HCT116 (cell line): ENCODE measurements around the gene SAMD13. TPM values are rescaled to one million over a fixed set of nuclear protein-coding genes. Genes with fewer than 3 reads are reported as not detected.
A peak's percentile ranks its signal among the peaks of the same experiment; 100 is the strongest.

Source experiments
- ATAC-seq: fragments of 200-7000 bp; cut with Tn5 transposase; 2 replicates; pipeline ENCODE4 v1.9.1; 2020; ENCODE audit warnings: mild to moderate bottlenecking, moderate library complexity
- BruUV-seq: library from RNA; stranded (reverse); fragments of 400-500 nt; replicated peaks from 2 replicates; lab custom pipeline; 2021; lab: Mats Ljungman, UMichigan
- CTCF ChIA-PET: fragments of 300-600 bp; sonication (Branson Sonifier 250); formaldehyde crosslinking; loops from one replicate; lab custom pipeline; 2021; ENCODE audit warnings: antibody characterized with exemption; lab: Charles Lee
- POLR2A ChIA-PET: fragments of 300-600, 350-600 bp; sonication (Branson Sonifier 250); formaldehyde crosslinking; loops from one replicate; lab custom pipeline; 2021; ENCODE audit warnings: antibody characterized with exemption; lab: Charles Lee
- RAD21 ChIA-PET, 2 experiments: fragments of 300-600 bp; sonication (Branson Sonifier 250); formaldehyde crosslinking; loops; one replicate each; lab custom pipeline; 2023; ENCODE audit warnings: low total read pairs in 2 of 2; ENCODE audit not compliant: uncharacterized antibody in 2 of 2, unreplicated experiment in 2 of 2, low non-redundant PET in 1 of 2; lab: Charles Lee
- DNase-seq: peaks from one replicate; pipeline ENCODE4 v3.0.0-alpha.2; 2010; ENCODE audit warnings: low read depth, low spot score
- H2AFZ ChIP-seq: fragments of 200-600 bp; shearing (Covaris generic), sonication (generic); 2 replicates; pipeline ENCODE4 v1.6.1; 2017; ENCODE audit warnings: low read depth, mixed run types, mixed read lengths, antibody characterized with exemption, low read length; ENCODE audit not compliant: poor library complexity, severe bottlenecking
- H3K27ac ChIP-seq: 2 replicates; pipeline ENCODE4 v1.5.1; 2012; ENCODE audit warnings: low read depth, low read length
- H3K27me3 ChIP-seq: fragments of 200-600 bp; sonication (generic); 2 replicates; pipeline ENCODE4 v1.6.1; 2016; ENCODE audit warnings: mixed run types, low read length, mixed read lengths; ENCODE audit not compliant: insufficient read depth
- H3K36me3 ChIP-seq, 2 experiments: fragments of 200-500 bp in 1 of 2; fragments of 200-600 bp in 1 of 2; sonication (Bioruptor generic) in 1 of 2; sonication (generic) in 1 of 2; 2 replicates each; pipeline versions ENCODE4 v1.5.1 to v1.6.1; 2014 to 2016; ENCODE audit warnings: low read length in 2 of 2, inconsistent platforms in 1 of 2, mixed read lengths in 1 of 2, mixed run types in 1 of 2; ENCODE audit not compliant: insufficient read depth in 2 of 2, control insufficient read depth in 1 of 2
- H3K4me1 ChIP-seq, 2 experiments: fragments of 200-600 bp in 1 of 2; sonication (generic) in 1 of 2; 2 replicates each; pipeline versions ENCODE4 v1.5.1 to v1.6.1; 2012 to 2017; ENCODE audit warnings: low read length in 2 of 2, inconsistent platforms in 1 of 2, mild to moderate bottlenecking in 1 of 2, mixed read lengths in 1 of 2, mixed run types in 1 of 2, moderate library complexity in 1 of 2; ENCODE audit not compliant: insufficient read depth in 2 of 2, control insufficient read depth in 1 of 2
- H3K4me2 ChIP-seq: fragments of 200-600 bp; sonication (generic); 2 replicates; pipeline ENCODE4 v1.6.1; 2017; ENCODE audit warnings: mixed run types, low read length, mixed read lengths
- H3K4me3 ChIP-seq, 2 experiments: fragments of 200-600 bp in 1 of 2; sonication (generic) in 1 of 2; replicated peaks in 1 of 2; 2 replicates each; pipeline ENCODE4 v1.5.1; 2011 to 2016; ENCODE audit warnings: low read length in 2 of 2, control low read depth in 1 of 2, low read depth in 1 of 2, mild to moderate bottlenecking in 1 of 2, mixed read lengths in 1 of 2, mixed run types in 1 of 2
- H3K79me2 ChIP-seq: fragments of 200-600 bp; sonication (generic); 2 replicates; pipeline ENCODE4 v1.6.1; 2017; ENCODE audit warnings: mild to moderate bottlenecking, mixed run types, low read length, moderate library complexity, mixed read lengths; ENCODE audit not compliant: insufficient read depth
- H3K9ac ChIP-seq: fragments of 200-600 bp; sonication (generic); 2 replicates; pipeline ENCODE4 v1.6.1; 2016; ENCODE audit warnings: low read length, mixed read lengths
- H3K9me2 ChIP-seq: fragments of 200-600 bp; sonication (generic), shearing (Covaris generic); 2 replicates; pipeline ENCODE4 v1.6.1; 2017; ENCODE audit warnings: mixed run types, mild to moderate bottlenecking, moderate library complexity; ENCODE audit not compliant: insufficient read depth
- H3K9me3 ChIP-seq, 2 experiments: fragments of 200-500 bp in 1 of 2; fragments of 200-600 bp in 1 of 2; sonication (Bioruptor generic) in 1 of 2; sonication (generic) in 1 of 2; 2 replicates each; pipeline ENCODE4 v1.6.1; 2014 to 2017; ENCODE audit warnings: low read length in 2 of 2, mixed read lengths in 2 of 2, inconsistent platforms in 1 of 2, low read depth in 1 of 2, mild to moderate bottlenecking in 1 of 2, mixed run types in 1 of 2, moderate library complexity in 1 of 2; ENCODE audit not compliant: control insufficient read depth in 1 of 2, insufficient read depth in 1 of 2
- H4K20me1 ChIP-seq: fragments of 200-600 bp; sonication (generic), shearing (Covaris generic); 2 replicates; pipeline ENCODE4 v1.6.1; 2017; ENCODE audit warnings: mixed run types, mild to moderate bottlenecking, moderate library complexity; ENCODE audit not compliant: insufficient read depth
- ATF3 ChIP-seq: IDR thresholded peaks from 2 replicates; pipeline ENCODE4 v1.6.1; 2012
- CBX3 ChIP-seq: IDR thresholded peaks from 2 replicates; pipeline ENCODE4 v1.6.1; 2012; ENCODE audit warnings: low read depth
- CTCF ChIP-seq, 3 experiments: fragments of 200-600 bp in 1 of 3; sonication (generic) in 1 of 3; IDR thresholded peaks in 2 of 3; conservative IDR thresholded peaks in 1 of 3; 2 replicates each; pipeline ENCODE4 v1.5.1; 2012 to 2017; ENCODE audit warnings: low read depth in 2 of 3, low read length in 2 of 3, antibody characterized with exemption in 1 of 3, borderline replicate concordance in 1 of 3, control low read depth in 1 of 3, mild to moderate bottlenecking in 1 of 3, mixed read lengths in 1 of 3, mixed run types in 1 of 3, moderate library complexity in 1 of 3; ENCODE audit not compliant: insufficient read depth in 1 of 3
- EGR1 ChIP-seq: IDR thresholded peaks from 2 replicates; pipeline ENCODE4 v1.6.1; 2012; ENCODE audit warnings: low read depth
- ELF1 ChIP-seq: IDR thresholded peaks from 2 replicates; pipeline ENCODE4 v1.6.1; 2012; ENCODE audit warnings: low read depth, borderline replicate concordance
- EZH2 ChIP-seq: fragments of 200-600 bp; sonication (generic); IDR thresholded peaks from 2 replicates; pipeline ENCODE4 v1.6.1; 2017; ENCODE audit warnings: antibody characterized with exemption, mixed run types
- FOSL1 ChIP-seq: IDR thresholded peaks from 2 replicates; pipeline ENCODE4 v1.6.1; 2012; ENCODE audit warnings: low read depth
- JUND ChIP-seq: IDR thresholded peaks from 2 replicates; pipeline ENCODE4 v1.6.1; 2012
- MAX ChIP-seq: IDR thresholded peaks from 2 replicates; pipeline ENCODE4 v1.6.1; 2012
- POLR2A ChIP-seq: IDR thresholded peaks from 2 replicates; pipeline ENCODE4 v1.7.0; 2011; ENCODE audit warnings: borderline replicate concordance; ENCODE audit not compliant: insufficient read depth, insufficient read length; ENCODE audit errors: extremely low read depth
- POLR2AphosphoS5 ChIP-seq: IDR thresholded peaks from 2 replicates; pipeline ENCODE4 v1.6.1; 2011; ENCODE audit warnings: mild to moderate bottlenecking, low read depth, low read length, moderate library complexity
- RAD21 ChIP-seq: IDR thresholded peaks from 2 replicates; pipeline ENCODE4 v1.6.1; 2012; ENCODE audit warnings: low read depth, mild to moderate bottlenecking
- REST ChIP-seq: IDR thresholded peaks from 2 replicates; pipeline ENCODE4 v1.6.1; 2012; ENCODE audit warnings: low read depth
- SIN3A ChIP-seq: IDR thresholded peaks from 2 replicates; pipeline ENCODE4 v1.6.1; 2012; ENCODE audit warnings: low read depth
- SP1 ChIP-seq: IDR thresholded peaks from 2 replicates; pipeline ENCODE4 v1.6.1; 2012; ENCODE audit warnings: low read depth
- TCF7L2 ChIP-seq: IDR thresholded peaks from 2 replicates; pipeline ENCODE4 v1.7.0; 2011; ENCODE audit warnings: borderline replicate concordance, inconsistent platforms; ENCODE audit not compliant: insufficient read depth, insufficient read length; ENCODE audit errors: extremely low read depth
- YY1 ChIP-seq: IDR thresholded peaks from 2 replicates; pipeline ENCODE4 v1.6.1; 2011; ENCODE audit warnings: low read length, low read depth, moderate library complexity, mild to moderate bottlenecking; ENCODE audit not compliant: insufficient replicate concordance; ENCODE audit errors: extremely low read depth
- intact Hi-C: fragments of 100-400 bp; cut with micrococcal nuclease; formaldehyde crosslinking; loops from 2 replicates; pipeline ENCODE4 v1.10.0; 2022
- total RNA-seq: library from RNA; stranded (reverse); gene quantifications from one replicate; pipeline ENCODE4 v1.2.1, GENCODE V29; 2021; ENCODE audit not compliant: unreplicated experiment

Gene SAMD13
- total RNA-seq, 1 experiment from 2014 or later, result 14.9 TPM

DNA sequence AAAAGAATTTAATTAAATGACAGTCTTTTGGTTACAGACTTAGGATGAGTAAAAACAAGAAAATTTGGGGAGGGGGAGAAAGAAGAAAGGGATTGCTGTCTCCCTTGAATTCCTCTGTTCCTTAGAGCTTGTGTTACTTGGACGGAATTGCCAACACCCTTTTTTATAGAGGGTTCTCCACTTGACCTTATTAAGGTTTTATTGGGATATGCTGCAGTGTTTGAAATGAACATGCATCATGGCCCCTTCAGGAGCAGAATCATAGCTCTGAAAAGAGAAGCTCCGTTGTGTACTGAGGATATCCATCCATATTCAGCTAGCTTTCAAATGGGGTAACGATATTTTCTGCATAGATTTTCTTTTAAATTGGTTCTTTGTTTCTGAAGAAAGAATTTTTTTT lies 48.6 kb downstream of the SAMD13 start:
- peak overlapping the region; percentile 97 for H3K27ac ChIP-seq
- no peaks in the 10 kb centered on the region for H3K79me2 ChIP-seq
- H4K20me1 ChIP-seq, result no peaks in the 10 kb centered on the region
- no TSS peak for BruUV-seq
- TF ChIP-seq EZH2, result no peak
- no peak for TF ChIP-seq ELF1
- no peak for TF ChIP-seq MAX
- no peak for TF ChIP-seq REST
- TF ChIP-seq POLR2A, result no peak
- TF ChIP-seq SP1, result no peak
- no peak for TF ChIP-seq CTCF (IDR thresholded peaks at IDR 0.05 in 2 of 3, conservative IDR thresholded peaks at IDR 0.05 in 1 of 3; ENCODE audit: borderline replicate concordance in 1 of 3, insufficient read depth in 1 of 3, low read depth in 2 of 3, low read length in 2 of 3)
- TF ChIP-seq POLR2AphosphoS5, result no peak
- no peak for TF ChIP-seq FOSL1
- TF ChIP-seq JUND, result no peak
- no peak for TF ChIP-seq TCF7L2
- no peak for TF ChIP-seq CBX3
- no peak for TF ChIP-seq EGR1
- TF ChIP-seq YY1, result no peak
- no peak for TF ChIP-seq ATF3
- no peak for TF ChIP-seq SIN3A
- TF ChIP-seq RAD21, result no peak
- no peak overlapping the region for H3K4me3 ChIP-seq
- RAD21 ChIA-PET, result no interaction called here
- no peak overlapping the region; the same call in 1 of the 2 replicates for H3K9ac ChIP-seq
- CTCF ChIA-PET, result no interaction called here
- POLR2A ChIA-PET, result interaction anchor here (1.2 to 1.3 kb wide), 2 partner anchors 10 to 12 kb away, joined by 3 read pairs; no protein-coding TSS in a partner anchor
- intact Hi-C loops, result no loop called here
- H3K4me2 ChIP-seq, result no peak overlapping the region
- H3K9me3 ChIP-seq, result no peaks in the 10 kb centered on the region
- H2AFZ ChIP-seq, result no peak overlapping the region
- no peaks in the 10 kb centered on the region for H3K36me3 ChIP-seq
- DNase-seq (no peak), ATAC-seq (no peak)
- no peaks in the 10 kb centered on the region for H3K9me2 ChIP-seq
- H3K4me1 ChIP-seq, result peaks cover 89 to 94% of the 10 kb centered on the region in 2 experiments
- no peaks in the 10 kb centered on the region for H3K27me3 ChIP-seq
